ENCODE data around the gene TRIOBP.

TRIOBP gene

DNA sequence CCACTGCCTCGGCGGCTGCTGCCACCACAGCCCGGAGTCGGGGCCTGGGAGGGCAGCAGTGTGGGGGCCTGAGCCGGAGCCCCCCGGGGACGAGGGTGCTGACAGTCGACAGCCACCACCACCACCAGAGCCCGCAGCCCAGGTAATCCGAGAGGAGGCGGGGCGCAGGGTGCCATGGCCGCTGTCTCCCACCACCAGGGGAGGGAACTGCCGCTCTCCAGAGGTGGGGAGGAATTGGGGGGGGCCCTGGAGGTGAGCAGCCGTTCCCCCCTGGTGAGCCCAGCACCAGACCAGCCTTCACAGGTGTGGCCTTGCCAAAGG is 12.6 kb downstream of the TRIOBP start:
- POLR2A ChIA-PET, result no interaction called here

GRCh38 chr22:37710675-37711074 is 13.8 kb downstream of the TRIOBP start:
- no peaks in the 10 kb centered on the region for H3K36me3 ChIP-seq (ENCODE audit: control insufficient read depth in 2 of 2, insufficient read depth in 1 of 2, low read length in 2 of 2)
- TF ChIP-seq EGR2 (tag by site-specific recombination; IDR thresholded peaks at IDR 0.05; ENCODE audit: low read depth) (peak; percentile 37; the same call in 1 of the 2 replicates), ZNF221 (tag by site-specific recombination; IDR thresholded peaks at IDR 0.05; ENCODE audit: borderline replicate concordance) (no peak)
- no peak overlapping the region for H3K4me3 ChIP-seq (ENCODE audit: low read depth, low read length)
- no peaks in the 10 kb centered on the region for H3K4me1 ChIP-seq (ENCODE audit: control insufficient read depth, insufficient read depth, low read length)
- H3K9me3 ChIP-seq (ENCODE audit: control insufficient read depth, insufficient read depth, low read depth, low read length), result no peaks in the 10 kb centered on the region
- ChIA-PET CTCF (interaction anchor here (0.7 kb wide), 1 partner anchor 25 kb away, joined by 4 read pairs; no protein-coding TSS in a partner anchor), POLR2A (no interaction called here)
- H3K27ac ChIP-seq (ENCODE audit: extremely low read depth, low read depth, low read length), result no peak overlapping the region

More for the DNA sequence above, 12.6 kb downstream of the TRIOBP start:
- CTCF ChIA-PET, result no interaction called here
- Histone ChIP-seq H3K36me3 (ENCODE audit: control insufficient read depth in 2 of 2, insufficient read depth in 1 of 2, low read length in 2 of 2) (no peaks in the 10 kb centered on the region), H3K4me1 (ENCODE audit: control insufficient read depth, insufficient read depth, low read length) (no peaks in the 10 kb centered on the region), H3K9me3 (ENCODE audit: control insufficient read depth, insufficient read depth, low read depth, low read length) (no peaks in the 10 kb centered on the region), H3K27ac (ENCODE audit: extremely low read depth, low read depth, low read length) (no peak overlapping the region), H3K4me3 (ENCODE audit: low read depth, low read length) (no peak overlapping the region)
- TF ChIP-seq PRDM4 (tag by site-specific recombination; IDR thresholded peaks at IDR 0.05), result no peak
- TF ChIP-seq ZNF266 (tag by site-specific recombination; IDR thresholded peaks at IDR 0.05; ENCODE audit: low read depth), result no peak
- no peak for TF ChIP-seq ZNF501 (tag by site-specific recombination; IDR thresholded peaks at IDR 0.05)
- TF ChIP-seq ZNF658 (tag by site-specific recombination; IDR thresholded peaks at IDR 0.05), result no peak
- TF ChIP-seq ZNF391 (tag by site-specific recombination; IDR thresholded peaks at IDR 0.05; ENCODE audit: borderline replicate concordance, low read depth), result no peak

DNA sequence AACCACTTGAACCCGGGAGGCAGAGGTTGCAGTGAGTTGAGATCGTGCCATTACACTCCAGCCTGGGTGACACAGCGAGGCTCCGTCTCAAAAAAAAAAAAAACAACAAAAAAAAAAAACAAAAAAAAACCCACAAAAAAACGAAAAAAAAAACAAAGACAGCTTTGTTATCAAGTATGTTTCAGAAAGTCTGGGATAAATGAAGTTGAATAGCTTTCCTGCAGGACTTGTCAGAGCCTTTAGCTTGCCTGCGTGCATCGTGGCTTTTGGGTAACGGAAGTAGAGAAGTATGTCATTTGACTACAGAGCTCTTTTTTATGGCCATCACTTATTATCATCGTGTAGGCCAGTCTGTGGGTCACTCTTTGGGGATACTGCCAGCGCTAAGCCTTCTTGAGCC is 14.6 kb downstream of the TRIOBP start:
- H3K36me3 ChIP-seq (ENCODE audit: control insufficient read depth in 2 of 2, insufficient read depth in 1 of 2, low read length in 2 of 2), result no peaks in the 10 kb centered on the region; a peak in 1 of 3 replicates
- no peaks in the 10 kb centered on the region for H3K9me3 ChIP-seq (ENCODE audit: control insufficient read depth, insufficient read depth, low read depth, low read length)
- no peak overlapping the region for H3K27ac ChIP-seq (ENCODE audit: extremely low read depth, low read depth, low read length)
- no peaks in the 10 kb centered on the region for H3K4me1 ChIP-seq (ENCODE audit: control insufficient read depth, insufficient read depth, low read length)
- H3K4me3 ChIP-seq (ENCODE audit: low read depth, low read length), result no peak overlapping the region
- ChIA-PET POLR2A (interaction anchor here (0.6 to 0.9 kb wide), 4 partner anchors 18 to 1650 kb away, joined by 3 read pairs; no protein-coding TSS in a partner anchor), CTCF (interaction anchor here (0.7 to 1.2 kb wide), 2 partner anchors 9 to 68 kb away, joined by 3 read pairs; no protein-coding TSS in a partner anchor)
- TF ChIP-seq ZNF362 (tag by site-specific recombination; IDR thresholded peaks at IDR 0.05) (peak; percentile 63; the same call in 1 of the 2 replicates), ZNF416 (tag by site-specific recombination; IDR thresholded peaks at IDR 0.05) (no peak), ZNF239 (tag by site-specific recombination; IDR thresholded peaks at IDR 0.05) (peak; percentile 98)

DNA sequence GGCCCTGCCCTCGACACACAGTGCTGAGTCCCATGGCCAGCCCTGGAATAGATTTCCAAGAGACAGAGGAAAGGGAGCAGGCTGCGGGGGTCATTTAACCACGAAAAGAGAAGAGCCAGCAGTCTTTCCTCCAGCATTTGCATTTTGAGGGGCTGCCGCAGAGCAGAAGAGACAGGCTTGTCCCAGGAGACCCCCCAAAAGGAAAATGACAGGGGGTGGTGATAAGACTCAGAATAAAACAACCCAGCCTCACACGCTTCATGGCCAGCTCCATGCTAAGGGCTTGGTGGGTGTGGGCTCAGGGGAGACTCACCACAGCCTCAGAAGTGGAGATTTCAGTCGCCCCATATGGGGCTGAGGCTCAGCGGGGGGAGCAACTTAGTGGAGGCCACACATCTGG is 16.9 kb downstream of the TRIOBP start:
- ChIA-PET POLR2A (interaction anchor here (0.6 kb wide), 1 partner anchor 16 kb away, joined by 4 read pairs; no protein-coding TSS in a partner anchor), CTCF (interaction anchor here (0.6 kb wide), 1 partner anchor 56 kb away, joined by 4 read pairs; no protein-coding TSS in a partner anchor)
- no peak overlapping the region for H3K27ac ChIP-seq (ENCODE audit: extremely low read depth, low read depth, low read length)
- H3K4me1 ChIP-seq (ENCODE audit: control insufficient read depth, insufficient read depth, low read length), result no peaks in the 10 kb centered on the region
- H3K4me3 ChIP-seq (ENCODE audit: low read depth, low read length), result no peak overlapping the region
- H3K9me3 ChIP-seq (ENCODE audit: control insufficient read depth, insufficient read depth, low read depth, low read length), result no peaks in the 10 kb centered on the region
- TF ChIP-seq ZNF544 (tag by site-specific recombination; IDR thresholded peaks at IDR 0.05) (no peak), ZNF621 (tag by site-specific recombination; IDR thresholded peaks at IDR 0.05) (no peak), ZNF169 (tag by site-specific recombination; IDR thresholded peaks at IDR 0.05) (no peak), PRDM1 (tag by site-specific recombination; IDR thresholded peaks at IDR 0.05) (no peak), RBAK (tag by site-specific recombination; IDR thresholded peaks at IDR 0.05) (no peak), ZNF157 (tag by site-specific recombination; IDR thresholded peaks at IDR 0.05) (no peak), ZNF266 (tag by site-specific recombination; IDR thresholded peaks at IDR 0.05; ENCODE audit: low read depth) (no peak), ZNF16 (tag by site-specific recombination; IDR thresholded peaks at IDR 0.05; ENCODE audit: low read depth) (no peak), ZNF19 (tag by site-specific recombination; IDR thresholded peaks at IDR 0.05; ENCODE audit: low read depth) (no peak)
- TF ChIP-seq, protein P1, sequence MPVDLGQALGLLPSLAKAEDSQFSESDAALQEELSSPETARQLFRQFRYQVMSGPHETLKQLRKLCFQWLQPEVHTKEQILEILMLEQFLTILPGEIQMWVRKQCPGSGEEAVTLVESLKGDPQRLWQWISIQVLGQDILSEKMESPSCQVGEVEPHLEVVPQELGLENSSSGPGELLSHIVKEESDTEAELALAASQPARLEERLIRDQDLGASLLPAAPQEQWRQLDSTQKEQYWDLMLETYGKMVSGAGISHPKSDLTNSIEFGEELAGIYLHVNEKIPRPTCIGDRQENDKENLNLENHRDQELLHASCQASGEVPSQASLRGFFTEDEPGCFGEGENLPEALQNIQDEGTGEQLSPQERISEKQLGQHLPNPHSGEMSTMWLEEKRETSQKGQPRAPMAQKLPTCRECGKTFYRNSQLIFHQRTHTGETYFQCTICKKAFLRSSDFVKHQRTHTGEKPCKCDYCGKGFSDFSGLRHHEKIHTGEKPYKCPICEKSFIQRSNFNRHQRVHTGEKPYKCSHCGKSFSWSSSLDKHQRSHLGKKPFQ (tag by site-specific recombination; IDR thresholded peaks at IDR 0.05), result no peak
- no peaks in the 10 kb centered on the region; a peak in 1 of 3 replicates for H3K36me3 ChIP-seq (ENCODE audit: control insufficient read depth in 2 of 2, insufficient read depth in 1 of 2, low read length in 2 of 2)

All from HEK293 (cell line).